K562 (cell line): ENCODE results near the gene METTL3. TPM values are rescaled to one million over a fixed set of nuclear protein-coding genes. Genes with fewer than 3 reads are reported as not detected.

ENCODE experiments used
- BRD9 ChIP-seq: fragments of 450-650 bp; IDR thresholded peaks from 2 replicates; pipeline ENCODE4 v1.6.1; 2018; ENCODE audit warnings: low read depth; ENCODE audit not compliant: partially characterized antibody
- CBX2 ChIP-seq: fragments of 200-600 bp; sonication (generic); IDR thresholded peaks from one replicate; pipeline ENCODE4 v1.6.1; 2012; ENCODE audit warnings: mild to moderate bottlenecking, low read length, inconsistent platforms; ENCODE audit not compliant: insufficient read depth, poor library complexity, severe bottlenecking
- CSDE1 ChIP-seq, 2 experiments: fragments of 450-650 bp; IDR thresholded peaks; 2 replicates each; pipeline ENCODE4 v1.6.1; 2016; ENCODE audit warnings: mild to moderate bottlenecking in 1 of 2
- DIDO1 ChIP-seq: fragments of 450-650 bp; IDR thresholded peaks from 2 replicates; pipeline ENCODE4 v1.6.1; 2016; ENCODE audit warnings: low read depth, missing biosample characterization, missing genetic modification characterization
- JUND ChIP-seq, 2 experiments: IDR thresholded peaks; 2 replicates in 1 of 2; 3 replicates in 1 of 2; pipeline ENCODE4 v1.6.1; 2011; ENCODE audit warnings: borderline replicate concordance in 2 of 2, low read depth in 2 of 2, low read length in 2 of 2, improper control_type of control experiment in 1 of 2, missing biosample characterization in 1 of 2, missing genetic modification characterization in 1 of 2, missing genetic modification reagents in 1 of 2
- NKRF ChIP-seq: fragments of 450-650 bp; IDR thresholded peaks from 2 replicates; pipeline ENCODE4 v1.6.1; 2016; ENCODE audit warnings: borderline replicate concordance
- PHF20 ChIP-seq: fragments of 450-650 bp; IDR thresholded peaks from 2 replicates; pipeline ENCODE4 v1.6.1; 2018; ENCODE audit not compliant: partially characterized antibody
- POLR2A ChIP-seq: fragments of 450-650 bp; conservative IDR thresholded peaks from 2 replicates; pipeline ENCODE4 v1.6.1; 2016
- POLR2AphosphoS5 ChIP-seq: IDR thresholded peaks from 2 replicates; pipeline ENCODE4 v1.6.1; 2011; ENCODE audit warnings: mild to moderate bottlenecking, low read depth, low read length, moderate library complexity; ENCODE audit not compliant: control insufficient read depth, insufficient read depth
- SPI1 ChIP-seq: IDR thresholded peaks from 2 replicates; pipeline ENCODE4 v1.6.1; 2011; ENCODE audit warnings: low read depth, low read length, control low read depth, borderline replicate concordance
- ZBTB40 ChIP-seq, 2 experiments: fragments of 450-650 bp in 1 of 2; sonication (generic) in 1 of 2; formaldehyde crosslinking in 1 of 2; IDR thresholded peaks; 2 replicates each; pipeline versions ENCODE4 v1.7.1 to v1.9.0; 2016 to 2022; ENCODE audit warnings: inconsistent platforms in 1 of 2, mild to moderate bottlenecking in 1 of 2, missing genetic modification reagents in 1 of 2
- polyA plus RNA-seq, 8 experiments: library from polyadenylated mRNA; depleted of rRNA in 4 of 8; stranded (reverse) in 5 of 8; unstranded in 3 of 8; fragments of >200 nt; fragmentation: Nextera tagmentation in 2 of 8; fragmentation: Illumina TruSeq in 1 of 8; extraction: Ambion mirVana in 2 of 8; extraction: Trizol in 1 of 8; gene quantifications; 2 replicates each; pipeline versions ENCODE4 v1.2.1 to v1.2.3, GENCODE V29; 2011 to 2014; ENCODE audit warnings: inconsistent platforms in 1 of 8, missing spikeins in 1 of 8
- total RNA-seq, 7 experiments: library from RNA; depleted of rRNA in 6 of 7; stranded (reverse); fragments of >200 nt in 6 of 7; fragmentation: Illumina TruSeq in 2 of 7; extraction: Trizol in 2 of 7; gene quantifications; 2 replicates each; pipeline versions ENCODE4 v1.2.1 to v1.2.3, GENCODE V29; 2011 to 2021; ENCODE audit warnings: low replicate concordance in 1 of 7
- TF ChIP-seq, protein P1 (sequence below): fragments of 450-650 bp; IDR thresholded peaks from 2 replicates; pipeline ENCODE4 v1.6.1; 2018; ENCODE audit warnings: mild to moderate bottlenecking, low read depth; ENCODE audit not compliant: partially characterized antibody

METTL3 gene
- total and polyA plus RNA-seq, 9 of the 15 experiments (the other 6 are each of a cell fraction or from before 2014, with no cell fraction given): 42.1 to 151 (median 65.7) TPM

DNA sequence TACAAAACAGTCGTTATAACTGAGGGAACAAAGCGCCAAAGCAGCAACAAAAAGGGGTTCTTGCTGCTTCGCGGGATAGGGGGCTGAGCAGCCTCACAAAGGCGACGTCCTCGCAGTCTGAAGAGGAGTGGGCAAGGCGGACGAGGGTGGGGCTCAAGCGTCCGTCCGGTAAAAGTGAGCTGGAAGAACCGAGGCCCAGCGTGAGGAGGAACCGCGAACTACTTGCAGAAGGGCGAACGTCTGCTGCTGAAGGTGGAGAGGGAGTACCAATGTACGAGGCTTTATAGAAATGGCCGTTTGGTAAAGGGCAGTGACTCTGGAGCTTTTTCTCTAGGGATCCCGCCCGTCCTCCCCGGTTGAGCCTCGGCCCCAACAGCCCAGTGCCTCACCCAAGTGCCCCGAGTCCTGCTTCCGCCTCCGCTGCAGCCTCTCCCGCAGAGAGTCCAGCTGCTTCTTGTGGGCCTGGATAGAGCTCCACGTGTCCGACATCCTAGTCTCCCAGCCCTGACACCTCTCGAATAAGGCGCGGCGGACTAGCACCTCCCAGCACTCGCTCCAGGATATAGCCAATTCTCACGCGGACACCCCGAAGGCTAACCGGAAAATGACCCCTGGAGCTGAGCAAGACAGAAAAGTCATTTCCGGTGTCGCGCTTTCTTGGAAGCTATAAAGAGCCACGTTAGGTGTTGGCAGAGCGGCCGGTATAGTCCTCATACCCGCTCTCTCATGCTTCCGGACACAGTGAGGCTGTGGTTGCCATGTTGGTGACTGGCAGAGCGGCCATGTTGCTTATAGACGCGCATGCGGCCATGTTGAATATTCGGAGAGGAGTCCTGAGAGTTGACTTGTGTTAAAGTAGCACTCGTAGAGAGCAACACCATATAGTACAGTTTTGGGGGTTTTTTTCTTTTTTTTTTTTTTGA, at the start of gene METTL3 (continued):
- TF ChIP-seq NKRF (peak; percentile 89), POLR2AphosphoS5 (peak; percentile 80), BRD9 (no peak), SPI1 (no peak), POLR2A (peak; percentile 91), DIDO1 (tag) (peak; percentile 75), PHF20 (peak; percentile 68), CBX2 (no peak), CSDE1 (IDR thresholded peaks at IDR 0.05) (peak in 1 of 2 experiments; percentile 99; a peak in 2 of 4 replicates), ZBTB40 (IDR thresholded peaks at IDR 0.05) (peak; percentile 98), ZBTB40 (CRISPR knock-in tag; IDR thresholded peaks at IDR 0.05) (no peak), JUND (IDR thresholded peaks at IDR 0.05; ENCODE audit: borderline replicate concordance, low read depth, low read length) (peak; percentile 71), JUND (tag; IDR thresholded peaks at IDR 0.05; ENCODE audit: borderline replicate concordance, low read depth, low read length) (peak; percentile 63; the same call in 2 of the 3 replicates)
- TF ChIP-seq, protein P1, sequence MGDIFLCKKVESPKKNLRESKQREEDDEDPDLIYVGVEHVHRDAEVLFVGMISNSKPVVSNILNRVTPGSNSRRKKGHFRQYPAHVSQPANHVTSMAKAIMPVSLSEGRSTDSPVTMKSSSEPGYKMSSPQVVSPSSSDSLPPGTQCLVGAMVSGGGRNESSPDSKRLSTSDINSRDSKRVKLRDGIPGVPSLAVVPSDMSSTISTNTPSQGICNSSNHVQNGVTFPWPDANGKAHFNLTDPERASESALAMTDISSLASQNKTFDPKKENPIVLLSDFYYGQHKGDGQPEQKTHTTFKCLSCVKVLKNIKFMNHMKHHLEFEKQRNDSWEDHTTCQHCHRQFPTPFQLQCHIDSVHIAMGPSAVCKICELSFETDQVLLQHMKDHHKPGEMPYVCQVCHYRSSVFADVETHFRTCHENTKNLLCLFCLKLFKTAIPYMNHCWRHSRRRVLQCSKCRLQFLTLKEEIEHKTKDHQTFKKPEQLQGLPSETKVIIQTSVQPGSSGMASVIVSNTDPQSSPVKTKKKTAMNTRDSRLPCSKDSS: no peak
